Measurements from ENCODE around the gene ZNF275.

DNA sequence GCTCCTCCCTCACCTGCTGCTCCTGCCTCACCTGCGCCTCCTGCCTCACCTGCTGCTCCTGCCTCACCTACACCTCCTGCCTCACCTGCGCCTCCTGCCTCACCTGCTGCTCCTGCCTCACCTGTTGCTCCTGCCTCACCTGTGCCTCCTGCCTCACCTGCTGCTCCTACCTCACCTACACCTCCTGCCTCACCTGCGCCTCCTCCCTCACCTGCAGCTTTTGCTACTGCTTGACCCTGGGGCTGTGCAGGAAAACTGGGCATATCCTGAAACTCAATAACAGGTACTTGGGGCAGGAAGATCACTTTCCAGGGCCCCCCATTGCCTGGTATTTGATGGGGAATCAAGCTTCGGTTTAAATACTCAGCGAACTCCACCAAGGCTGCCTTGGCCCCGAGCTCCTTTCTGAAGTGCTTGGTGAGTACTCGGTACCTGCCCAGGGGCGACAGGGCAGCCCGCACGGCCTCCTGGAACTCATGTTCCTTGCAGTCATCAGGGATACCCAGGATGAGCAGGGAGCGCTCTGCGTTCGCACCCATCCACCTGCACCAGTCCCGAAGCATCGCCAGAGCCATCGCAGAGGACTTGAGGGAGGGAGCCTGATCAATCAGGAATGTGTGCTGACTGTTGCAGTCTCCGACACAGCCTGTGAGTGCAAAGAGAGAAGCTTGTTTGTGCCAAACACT, 64.5 kb downstream of the ZNF275 start:
- TF ChIP-seq POLR2A (IDR thresholded peaks at IDR 0.05), result no peak
- TF ChIP-seq, protein P1, sequence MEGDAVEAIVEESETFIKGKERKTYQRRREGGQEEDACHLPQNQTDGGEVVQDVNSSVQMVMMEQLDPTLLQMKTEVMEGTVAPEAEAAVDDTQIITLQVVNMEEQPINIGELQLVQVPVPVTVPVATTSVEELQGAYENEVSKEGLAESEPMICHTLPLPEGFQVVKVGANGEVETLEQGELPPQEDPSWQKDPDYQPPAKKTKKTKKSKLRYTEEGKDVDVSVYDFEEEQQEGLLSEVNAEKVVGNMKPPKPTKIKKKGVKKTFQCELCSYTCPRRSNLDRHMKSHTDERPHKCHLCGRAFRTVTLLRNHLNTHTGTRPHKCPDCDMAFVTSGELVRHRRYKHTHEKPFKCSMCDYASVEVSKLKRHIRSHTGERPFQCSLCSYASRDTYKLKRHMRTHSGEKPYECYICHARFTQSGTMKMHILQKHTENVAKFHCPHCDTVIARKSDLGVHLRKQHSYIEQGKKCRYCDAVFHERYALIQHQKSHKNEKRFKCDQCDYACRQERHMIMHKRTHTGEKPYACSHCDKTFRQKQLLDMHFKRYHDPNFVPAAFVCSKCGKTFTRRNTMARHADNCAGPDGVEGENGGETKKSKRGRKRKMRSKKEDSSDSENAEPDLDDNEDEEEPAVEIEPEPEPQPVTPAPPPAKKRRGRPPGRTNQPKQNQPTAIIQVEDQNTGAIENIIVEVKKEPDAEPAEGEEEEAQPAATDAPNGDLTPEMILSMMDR (IDR thresholded peaks at IDR 0.05), result no peak
